ENCODE measurements around the gene RCOR1.

DNA sequence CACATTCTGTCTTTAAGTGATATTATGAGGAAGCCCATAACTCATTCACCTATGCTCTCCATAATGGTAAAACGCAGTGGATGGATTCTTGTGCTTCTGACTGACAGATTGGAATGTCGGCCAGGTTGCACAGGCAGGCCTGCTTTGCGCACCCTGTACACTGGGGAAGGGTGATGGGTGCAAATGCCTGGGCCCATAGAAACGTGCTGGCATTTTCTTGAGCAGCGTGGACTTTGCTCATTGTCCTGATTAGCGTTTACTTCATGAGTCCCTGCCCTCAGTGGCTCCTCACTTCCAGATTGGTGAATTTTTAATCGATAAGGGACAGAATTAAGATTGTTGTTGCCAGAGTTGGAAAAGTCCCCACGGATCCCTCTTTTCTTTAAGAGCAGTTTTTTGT is 103.9 kb downstream of the RCOR1 start:
- TF ChIP-seq, protein P1, sequence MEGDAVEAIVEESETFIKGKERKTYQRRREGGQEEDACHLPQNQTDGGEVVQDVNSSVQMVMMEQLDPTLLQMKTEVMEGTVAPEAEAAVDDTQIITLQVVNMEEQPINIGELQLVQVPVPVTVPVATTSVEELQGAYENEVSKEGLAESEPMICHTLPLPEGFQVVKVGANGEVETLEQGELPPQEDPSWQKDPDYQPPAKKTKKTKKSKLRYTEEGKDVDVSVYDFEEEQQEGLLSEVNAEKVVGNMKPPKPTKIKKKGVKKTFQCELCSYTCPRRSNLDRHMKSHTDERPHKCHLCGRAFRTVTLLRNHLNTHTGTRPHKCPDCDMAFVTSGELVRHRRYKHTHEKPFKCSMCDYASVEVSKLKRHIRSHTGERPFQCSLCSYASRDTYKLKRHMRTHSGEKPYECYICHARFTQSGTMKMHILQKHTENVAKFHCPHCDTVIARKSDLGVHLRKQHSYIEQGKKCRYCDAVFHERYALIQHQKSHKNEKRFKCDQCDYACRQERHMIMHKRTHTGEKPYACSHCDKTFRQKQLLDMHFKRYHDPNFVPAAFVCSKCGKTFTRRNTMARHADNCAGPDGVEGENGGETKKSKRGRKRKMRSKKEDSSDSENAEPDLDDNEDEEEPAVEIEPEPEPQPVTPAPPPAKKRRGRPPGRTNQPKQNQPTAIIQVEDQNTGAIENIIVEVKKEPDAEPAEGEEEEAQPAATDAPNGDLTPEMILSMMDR (IDR thresholded peaks at IDR 0.05) = no peak
- no peak for TF ChIP-seq EZH2 (IDR thresholded peaks at IDR 0.05; ENCODE audit: borderline replicate concordance, insufficient read depth, low read depth, low read length, poor library complexity, severe bottlenecking)

Data from B cell (primary cell).